ENCODE data around the gene CLASP2.
"Not testable (repeated sequence)": the region's sequence is repeated elsewhere in the genome, so short reads cannot be mapped to it uniquely, and the experiment has no call there.

Gene CLASP2

GRCh38 chr3:33526787-33527186 lies 191.3 kb downstream of the CLASP2 start:
- DNase-seq = no peak

DNA sequence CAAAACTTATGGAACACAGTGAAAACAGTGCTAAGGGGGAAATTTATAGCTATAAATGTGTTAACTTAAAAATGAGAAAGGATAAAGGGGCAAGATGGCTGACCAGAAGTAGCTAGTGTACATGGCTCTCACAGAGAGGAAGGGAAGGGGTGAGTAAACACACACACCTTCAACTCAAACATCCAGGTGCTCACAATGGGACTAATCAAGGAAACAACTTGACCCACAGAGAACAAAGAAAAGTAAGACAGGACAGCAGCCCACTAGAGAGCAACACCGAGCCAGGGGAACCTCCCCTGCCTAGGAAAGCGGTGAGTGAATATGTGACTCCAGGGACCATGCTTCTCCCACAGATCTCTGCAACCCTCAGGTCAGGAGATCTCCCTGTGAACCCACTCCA lies 192.8 kb downstream of the CLASP2 start:
- no peak for DNase-seq

- DNase-seq = no peak
These were observed 194.9 kb downstream of the CLASP2 start for GRCh38 chr3:33523093-33523667.

DNA sequence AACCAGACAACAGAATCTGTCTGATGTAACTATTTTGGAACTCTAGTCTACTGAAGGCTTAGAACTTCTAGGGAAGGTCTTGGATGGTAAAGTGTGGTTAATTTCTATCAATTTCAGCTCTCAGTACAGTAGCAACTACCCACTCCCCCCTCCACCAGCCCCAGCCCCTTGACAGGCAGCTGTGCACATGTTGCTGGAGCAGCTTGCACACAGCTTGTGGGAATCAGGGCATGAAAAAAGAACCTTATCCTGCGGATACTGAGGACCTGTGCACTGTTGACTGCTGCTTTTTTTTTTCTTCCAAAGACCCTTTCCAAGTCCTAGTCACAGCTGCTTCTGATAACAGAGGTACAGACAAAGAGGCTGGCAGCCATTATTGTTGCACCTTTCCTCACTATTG lies 196.3 kb downstream of the CLASP2 start:
- no peak for DNase-seq

DNA sequence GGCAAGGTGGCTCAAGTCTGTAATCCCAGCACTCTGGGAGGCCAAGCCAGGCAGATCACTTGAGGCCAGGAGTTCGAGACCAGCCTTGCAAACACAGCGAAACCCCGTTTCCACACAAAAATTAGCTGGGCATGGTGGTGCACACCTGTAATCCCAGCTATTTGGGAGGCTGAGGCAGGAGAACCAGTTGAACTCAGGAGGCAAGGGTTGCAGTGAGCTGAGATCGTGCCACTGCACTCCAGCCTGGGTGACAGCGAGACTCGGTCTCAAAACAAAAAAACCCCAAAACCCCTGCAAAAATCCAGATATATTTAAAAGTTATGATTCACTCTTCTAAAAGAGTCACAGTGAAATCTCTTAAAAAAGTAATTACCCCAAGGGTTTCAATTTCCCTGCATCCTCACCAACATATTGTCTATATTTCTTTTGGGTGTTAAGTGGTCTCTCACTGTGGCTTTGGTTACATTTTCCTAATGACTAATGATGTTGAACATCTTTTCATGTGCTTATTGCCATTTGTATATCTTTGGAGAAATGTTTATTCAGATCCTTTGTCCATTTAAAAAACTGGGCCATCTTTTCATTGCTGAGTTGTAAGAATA lies 204.7 kb downstream of the CLASP2 start:
- no peak for DNase-seq

GRCh38 chr3:33505027-33505426 lies 213.0 kb downstream of the CLASP2 start:
- DNase-seq = no peak

DNA sequence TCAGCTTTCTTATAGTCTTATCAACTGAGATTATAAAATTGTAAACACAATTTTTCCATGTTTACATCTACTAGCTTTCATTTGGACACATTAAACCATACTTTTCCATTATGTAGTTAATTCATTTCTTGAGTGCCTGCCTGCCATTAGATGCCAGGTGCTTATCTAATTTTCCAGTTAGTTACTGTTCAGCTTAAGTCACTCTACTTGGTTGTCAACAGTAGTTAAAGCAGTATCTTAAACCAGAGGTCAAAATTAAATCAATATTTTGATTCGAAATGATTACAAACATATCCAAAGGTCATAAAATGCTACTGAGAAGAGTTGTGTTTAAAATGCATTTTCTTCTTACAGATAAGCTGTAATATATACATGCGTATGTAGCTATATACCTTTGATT lies 221.6 kb downstream of the CLASP2 start:
- no peak for DNase-seq

DNA sequence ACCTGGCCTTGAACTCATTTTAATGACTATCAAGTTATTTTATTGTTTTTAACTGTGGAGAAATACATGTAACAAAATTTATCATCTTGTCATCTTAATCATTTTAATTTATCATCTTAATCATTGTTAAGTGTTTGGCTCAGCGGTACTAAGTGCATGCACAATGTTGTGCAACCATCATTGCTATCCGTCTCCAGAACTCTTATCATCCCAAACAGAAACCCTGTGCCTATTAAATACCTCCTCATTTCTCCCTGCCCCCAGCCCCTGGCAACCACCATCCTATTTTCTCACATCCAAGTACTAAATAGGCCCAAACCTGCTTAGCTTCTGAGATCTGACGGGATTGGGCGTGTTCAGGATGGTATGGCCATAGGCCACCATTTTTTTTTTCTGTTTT lies 226.3 kb downstream of the CLASP2 start:
- DNase-seq = no peak

- no peak for DNase-seq
These were observed 227.3 kb downstream of the CLASP2 start for GRCh38 chr3:33490641-33491241.

DNA sequence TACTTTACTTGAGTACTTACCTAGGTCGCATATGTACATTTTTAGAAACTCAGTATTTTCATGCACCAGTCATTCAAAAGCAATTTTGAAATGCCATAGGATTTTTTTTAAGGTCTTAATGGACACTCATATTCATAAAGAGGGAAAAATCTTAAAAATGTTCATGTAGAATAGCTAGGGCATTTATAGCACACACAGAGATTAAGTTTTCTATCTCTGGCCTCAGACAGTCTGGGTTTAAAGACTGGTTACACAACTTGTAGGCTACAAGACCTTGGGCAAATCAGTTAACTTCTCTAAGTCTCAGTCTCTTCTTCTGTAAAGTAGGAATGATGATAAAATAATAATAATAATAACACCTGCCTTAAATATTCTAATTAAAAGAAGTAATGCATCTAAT lies 229.4 kb downstream of the CLASP2 start:
- DNase-seq = no peak

- DNase-seq = no peak
These were observed 229.8 kb downstream of the CLASP2 start for GRCh38 chr3:33488246-33488645.

GRCh38 chr3:33482111-33482521 lies 235.9 kb downstream of the CLASP2 start:
- no peak for DNase-seq

- no peak for DNase-seq
These were observed 243.2 kb downstream of the CLASP2 start for GRCh38 chr3:33474896-33475295.

DNA sequence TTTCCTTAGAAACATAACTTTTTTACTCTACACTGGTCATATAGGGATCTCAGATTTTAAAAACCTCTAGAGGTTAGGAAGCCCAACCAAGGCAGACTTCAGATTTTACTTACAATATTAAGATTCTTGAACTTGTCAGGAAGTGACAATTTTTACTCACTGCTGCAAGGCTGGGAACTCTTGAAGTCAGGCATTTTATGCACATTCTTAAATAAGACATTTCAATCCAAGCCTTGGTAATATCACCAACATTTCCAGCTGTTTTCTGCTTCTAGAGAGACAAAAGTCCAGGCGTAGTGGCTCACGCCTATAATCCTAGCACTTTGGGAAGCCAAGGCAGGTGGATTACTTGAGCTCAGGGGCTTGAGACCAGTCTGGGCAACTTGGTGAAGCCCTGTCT lies 244.2 kb downstream of the CLASP2 start:
- no peak for DNase-seq

- no peak for DNase-seq
These were observed 250.3 kb downstream of the CLASP2 start for GRCh38 chr3:33467786-33468185.

DNA sequence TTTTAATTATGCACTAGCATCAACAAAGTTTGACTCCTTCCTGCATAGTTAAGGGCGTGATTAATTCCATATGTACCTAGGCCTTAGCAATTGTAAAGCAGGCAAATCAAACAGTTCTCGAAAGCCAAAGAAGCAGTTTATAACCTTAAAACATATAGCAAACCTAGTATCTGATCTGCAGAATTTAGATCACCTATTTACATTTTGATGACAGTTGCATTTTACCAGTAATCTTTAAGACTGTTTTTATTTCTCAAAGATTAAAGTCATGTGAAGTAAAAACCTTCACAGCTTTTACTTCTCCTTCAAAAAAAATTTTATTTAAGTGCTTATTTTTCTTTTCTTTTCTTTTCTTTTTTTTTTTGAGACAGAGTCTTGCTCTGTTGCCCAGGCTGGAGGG lies 257.0 kb downstream of the CLASP2 start:
- DNase-seq = no peak

- not testable (repeated sequence) for DNase-seq
These were observed 258.5 kb downstream of the CLASP2 start for GRCh38 chr3:33459577-33459976.

- no peak for DNase-seq
These were observed 259.6 kb downstream of the CLASP2 start for GRCh38 chr3:33458446-33458845.

GRCh38 chr3:33456756-33457155 lies 261.3 kb downstream of the CLASP2 start:
- no peak for DNase-seq

GRCh38 chr3:33453331-33453761 lies 264.7 kb downstream of the CLASP2 start:
- DNase-seq = no peak

GRCh38 chr3:33451994-33452393 lies 266.1 kb downstream of the CLASP2 start:
- DNase-seq = not testable (repeated sequence)

- DNase-seq = no peak
These were observed 270.1 kb downstream of the CLASP2 start for GRCh38 chr3:33447958-33448357.

DNA sequence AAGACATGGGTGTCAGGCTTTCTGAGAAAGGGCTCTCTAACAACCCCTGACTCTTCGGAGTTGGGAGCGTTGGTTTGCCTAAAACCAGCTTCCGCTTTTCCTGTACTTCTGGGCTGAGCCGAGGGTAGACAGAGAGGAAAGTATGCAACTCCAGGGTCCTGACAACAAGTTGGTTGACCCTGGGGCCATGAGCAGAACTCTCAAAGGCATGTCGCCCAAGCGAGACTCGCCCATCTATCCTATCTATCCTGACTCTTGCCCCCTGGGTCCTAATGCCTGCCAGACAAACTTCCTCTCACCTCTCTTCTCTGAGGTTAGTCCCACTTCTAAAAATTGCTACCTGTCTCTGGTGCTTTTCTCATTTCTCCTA lies 270.8 kb downstream of the CLASP2 start:
- not testable (repeated sequence) for DNase-seq

Measured in AML-193 (cell line).